ENCODE measurements around the gene ZNF865. TPM values are rescaled to one million over a fixed set of nuclear protein-coding genes. Genes with fewer than 3 reads are reported as not detected.

The ZNF865 gene
- total and polyA plus RNA-seq, 8 donors = 1.3 to 60.5 (median 6.6) TPM

DNA sequence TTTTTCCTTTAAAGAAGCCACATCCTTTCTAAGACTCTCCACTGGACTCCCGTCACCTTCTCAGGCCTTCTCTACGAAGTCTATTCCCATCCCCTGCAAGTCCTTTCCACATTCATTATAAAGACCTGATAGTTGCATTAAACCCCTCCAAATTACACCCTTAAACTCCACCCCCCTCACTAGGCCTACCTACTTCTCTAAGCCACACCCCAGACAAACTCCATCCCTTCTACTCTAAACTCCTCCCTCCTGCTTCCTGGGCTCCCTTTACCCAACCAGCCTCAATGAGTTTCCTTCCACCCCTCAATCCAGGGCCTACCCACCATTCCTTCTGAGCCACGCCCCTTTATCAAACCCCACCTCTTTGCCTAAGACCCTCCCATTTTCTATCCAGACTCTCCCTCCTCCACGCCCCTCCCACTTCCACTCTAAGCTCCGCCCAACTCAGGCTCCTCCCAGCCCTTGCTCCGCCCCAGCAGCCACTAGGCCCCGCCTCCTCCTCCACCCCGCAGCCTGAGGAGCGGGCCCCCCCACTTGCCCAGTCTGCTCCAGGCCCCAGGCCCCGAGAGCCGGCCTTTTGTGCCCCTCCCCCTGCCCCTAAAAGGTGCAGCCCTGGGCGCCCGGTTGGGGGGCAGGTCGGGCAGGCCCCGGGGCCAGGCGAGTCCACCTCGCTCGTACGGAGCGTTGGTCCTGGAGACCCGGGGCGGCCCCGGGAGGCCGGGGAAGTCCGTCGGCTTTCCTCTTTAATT is 6.6 kb upstream of the ZNF865 start:
- Histone ChIP-seq H3K9me3 (no peaks in the 10 kb centered on the region), H3K27me3 (no peaks in the 10 kb centered on the region), H3K27ac (peak overlapping the region; percentile 90 to 100 (median 99)), H3K4me1 (peaks cover 11 to 45% (median 35%) of the 10 kb centered on the region in 4 donors), H3K4me3 (peak overlapping the region; percentile 76 to 91 (median 81)), H3K36me3 (peaks cover 25 to 50% (median 46%) of the 10 kb centered on the region in 4 donors)
- intact Hi-C loops (cut with DNase I; ENCODE audit: low total_unique reads) = no loop called here
- WGBS, 5 donors = 6 to 9% (median 7%) methylated on average over 20 to 26 of the region's 26 CpGs
- no peak for TF ChIP-seq EP300 (IDR thresholded peaks at IDR 0.05)
- TF ChIP-seq POLR2AphosphoS5 (IDR thresholded peaks at IDR 0.05) = peak in 2 of 3 donors; percentile 26 to 39
- peak; percentile 95 to 97 for DNase-seq

DNA sequence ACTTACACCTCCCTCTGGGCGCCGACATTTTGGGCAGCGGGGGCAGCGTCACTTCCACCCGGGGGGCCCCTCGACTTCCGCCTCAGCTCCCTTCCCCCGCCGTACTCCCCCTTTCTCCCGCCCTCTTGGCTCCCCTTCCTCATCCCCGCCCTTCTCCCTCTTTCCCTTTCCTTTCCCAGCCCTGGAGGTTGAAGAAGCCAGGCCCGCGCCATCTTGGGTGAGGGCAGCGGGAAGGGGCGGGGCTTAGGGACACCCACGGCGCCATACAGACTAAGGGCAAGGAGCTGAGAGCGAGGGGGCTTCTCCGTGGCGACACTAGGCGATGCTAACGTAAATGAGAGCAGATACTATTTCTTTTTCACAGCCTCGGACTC is 6.0 kb upstream of the ZNF865 start, which contains the start of gene FIZ1:
Gene FIZ1, minus strand, starts transcription at position 50 of the 374 bp plus-strand sequence. CDS start 1,652 bp downstream, outside the sequence.
- H3K4me3 ChIP-seq = peak within 1 kb of the TSS; percentile 76 to 91 (median 81)
- no peaks in the 10 kb centered on the region for H3K9me3 ChIP-seq
- H3K27ac ChIP-seq = peak within 1 kb of the TSS; percentile 90 to 100 (median 99)
- TF ChIP-seq, protein P1, sequence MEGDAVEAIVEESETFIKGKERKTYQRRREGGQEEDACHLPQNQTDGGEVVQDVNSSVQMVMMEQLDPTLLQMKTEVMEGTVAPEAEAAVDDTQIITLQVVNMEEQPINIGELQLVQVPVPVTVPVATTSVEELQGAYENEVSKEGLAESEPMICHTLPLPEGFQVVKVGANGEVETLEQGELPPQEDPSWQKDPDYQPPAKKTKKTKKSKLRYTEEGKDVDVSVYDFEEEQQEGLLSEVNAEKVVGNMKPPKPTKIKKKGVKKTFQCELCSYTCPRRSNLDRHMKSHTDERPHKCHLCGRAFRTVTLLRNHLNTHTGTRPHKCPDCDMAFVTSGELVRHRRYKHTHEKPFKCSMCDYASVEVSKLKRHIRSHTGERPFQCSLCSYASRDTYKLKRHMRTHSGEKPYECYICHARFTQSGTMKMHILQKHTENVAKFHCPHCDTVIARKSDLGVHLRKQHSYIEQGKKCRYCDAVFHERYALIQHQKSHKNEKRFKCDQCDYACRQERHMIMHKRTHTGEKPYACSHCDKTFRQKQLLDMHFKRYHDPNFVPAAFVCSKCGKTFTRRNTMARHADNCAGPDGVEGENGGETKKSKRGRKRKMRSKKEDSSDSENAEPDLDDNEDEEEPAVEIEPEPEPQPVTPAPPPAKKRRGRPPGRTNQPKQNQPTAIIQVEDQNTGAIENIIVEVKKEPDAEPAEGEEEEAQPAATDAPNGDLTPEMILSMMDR (IDR thresholded peaks at IDR 0.05) = no peak
- TF ChIP-seq POLR2AphosphoS5 (IDR thresholded peaks at IDR 0.05) = peak; percentile 38 to 82 (median 51)
- 0 to 1% (median 1%) methylated on average over 22 to 23 of the region's 23 CpGs for WGBS, 5 donors
- H3K36me3 ChIP-seq = peaks cover 25 to 47% (median 43%) of the 10 kb centered on the region in 4 donors
- peak; percentile 99 to 100 for DNase-seq
- intact Hi-C loops (cut with DNase I; ENCODE audit: low total_unique reads) = no loop called here
- no peaks in the 10 kb centered on the region for H3K27me3 ChIP-seq
- peaks cover 16 to 50% (median 41%) of the 10 kb centered on the region in 4 donors for H3K4me1 ChIP-seq

DNA sequence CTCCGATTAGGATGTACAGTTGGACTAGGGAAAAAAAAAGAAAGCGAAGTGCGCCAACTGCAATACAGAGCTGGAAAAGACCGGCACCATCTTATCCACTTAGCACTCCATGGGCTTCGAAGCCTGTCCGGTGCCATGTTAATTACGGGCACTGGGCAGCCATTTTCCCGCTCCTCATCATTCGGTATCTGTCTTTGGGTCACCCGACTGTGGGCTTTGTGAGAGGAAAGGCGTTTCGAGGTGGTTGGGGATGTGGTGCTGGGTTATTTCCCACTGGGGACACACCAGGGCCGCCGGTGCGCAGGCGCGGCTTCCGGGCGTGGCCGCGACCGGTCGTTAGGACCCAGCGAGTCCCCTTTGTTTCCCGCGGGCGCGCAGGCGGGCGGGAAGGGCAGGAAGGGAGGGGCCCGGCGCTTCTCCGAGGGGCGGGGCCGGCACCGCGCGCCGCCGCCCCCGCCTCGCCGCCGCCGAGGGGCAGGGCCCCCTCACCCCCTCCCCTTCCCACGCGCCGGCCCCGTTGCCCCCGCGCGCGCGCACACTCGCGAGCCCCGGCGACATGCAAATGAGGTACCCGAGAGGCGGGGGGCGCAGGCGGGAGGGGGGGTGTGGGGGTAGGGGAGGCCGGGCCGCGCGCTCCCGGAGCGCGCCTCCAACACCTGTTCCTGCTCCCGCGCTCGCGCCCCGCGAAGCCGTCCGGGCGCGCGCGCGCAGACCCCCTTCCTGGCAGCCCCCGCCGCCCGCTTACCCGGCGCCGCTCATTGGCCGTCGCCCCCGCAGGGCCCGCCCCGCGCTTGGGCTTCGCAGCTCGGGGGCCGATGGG is 5.4 kb upstream of the ZNF865 start, which contains the start of gene ZNF524:
Gene ZNF524, plus strand, starts transcription at position 447 of the 820 bp plus-strand sequence. CDS start 1,825 bp downstream, outside the sequence.
- peak; percentile 82 to 96 for DNase-seq
- peak within 1 kb of the TSS; percentile 90 to 100 (median 99) for H3K27ac ChIP-seq
- H3K27me3 ChIP-seq = no peaks in the 10 kb centered on the region
- peak within 1 kb of the TSS; percentile 76 to 91 (median 81) for H3K4me3 ChIP-seq
- intact Hi-C loops (cut with DNase I; ENCODE audit: low total_unique reads) = no loop called here
- WGBS, 5 donors = 0 to 1% (median 0%) methylated on average over 37 to 97 of the region's 97 CpGs
- H3K9me3 ChIP-seq = no peaks in the 10 kb centered on the region
- H3K36me3 ChIP-seq = peaks cover 22 to 42% (median 38%) of the 10 kb centered on the region in 4 donors
- peaks cover 19 to 56% (median 47%) of the 10 kb centered on the region in 4 donors for H3K4me1 ChIP-seq
- TF ChIP-seq POLR2A (IDR thresholded peaks at IDR 0.05) = no peak
- peak in 1 of 3 donors; percentile 16 for TF ChIP-seq POLR2AphosphoS5 (IDR thresholded peaks at IDR 0.05)

DNA sequence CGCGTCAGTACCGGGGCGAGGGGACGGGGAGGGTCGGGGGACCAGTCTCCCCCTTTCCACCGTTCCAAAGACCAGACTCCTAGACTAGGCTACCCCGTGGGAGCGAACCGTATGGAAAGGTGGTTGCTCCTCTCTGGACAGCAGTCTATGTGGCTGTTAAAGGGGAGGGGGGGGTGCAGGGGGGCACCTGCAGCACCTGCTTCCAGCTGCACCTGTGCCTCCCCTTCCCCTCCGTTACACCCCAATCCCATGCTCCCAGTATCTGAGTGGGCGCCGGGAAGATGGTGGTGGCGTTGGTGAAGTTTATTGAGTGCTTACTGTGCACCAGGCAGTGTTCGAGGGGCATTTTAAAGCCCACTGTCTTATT is 4.8 kb upstream of the ZNF865 start:
- intact Hi-C loops (cut with DNase I; ENCODE audit: low total_unique reads) = no loop called here
- H3K4me3 ChIP-seq = peak overlapping the region; percentile 76 to 91 (median 81)
- 3 to 7% (median 4%) methylated on average over 5 to 15 of the region's 15 CpGs for WGBS, 5 donors
- no peak for DNase-seq
- no peaks in the 10 kb centered on the region for H3K27me3 ChIP-seq
- H3K36me3 ChIP-seq = peaks cover 18 to 36% (median 33%) of the 10 kb centered on the region in 4 donors
- no peaks in the 10 kb centered on the region for H3K9me3 ChIP-seq
- TF ChIP-seq, protein P1 (IDR thresholded peaks at IDR 0.05) = no peak
- TF ChIP-seq EP300 (IDR thresholded peaks at IDR 0.05) = no peak
- TF ChIP-seq POLR2AphosphoS5 (IDR thresholded peaks at IDR 0.05) = no peak
- no peak for TF ChIP-seq POLR2A (IDR thresholded peaks at IDR 0.05)
- H3K4me1 ChIP-seq = peaks cover 19 to 57% (median 48%) of the 10 kb centered on the region in 4 donors
- peak overlapping the region; percentile 90 to 100 (median 99) for H3K27ac ChIP-seq

DNA sequence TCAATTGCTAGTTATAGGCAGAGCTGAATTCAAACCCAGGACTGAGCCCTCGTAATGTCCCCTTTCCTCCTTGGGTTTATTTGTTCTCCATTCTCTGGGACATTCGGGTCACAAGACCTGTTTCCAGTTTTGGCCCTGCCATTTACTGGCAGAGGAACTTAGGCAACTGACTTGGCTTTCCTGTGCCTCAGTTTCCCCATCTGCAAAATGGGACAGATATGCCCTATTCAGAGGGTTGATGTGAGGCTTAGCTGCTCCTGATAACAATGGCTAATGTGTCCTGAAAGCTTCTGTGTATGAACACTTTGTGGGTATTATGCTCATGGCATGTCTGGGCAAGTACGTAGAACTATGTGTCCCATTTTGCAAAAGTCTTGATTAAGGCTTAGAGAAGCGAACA is 4.4 kb upstream of the ZNF865 start:
- no peak for TF ChIP-seq POLR2A (IDR thresholded peaks at IDR 0.05)
- no peak for TF ChIP-seq EP300 (IDR thresholded peaks at IDR 0.05)
- no peak for TF ChIP-seq POLR2AphosphoS5 (IDR thresholded peaks at IDR 0.05)
- TF ChIP-seq, protein P1 (IDR thresholded peaks at IDR 0.05) = no peak
- WGBS, 5 donors = 55 to 66% (median 63%) methylated on average over 4 of the region's 4 CpGs
- no peaks in the 10 kb centered on the region for H3K9me3 ChIP-seq

More for the DNA sequence above, 4.4 kb upstream of the ZNF865 start:
- H3K36me3 ChIP-seq = peaks cover 13 to 32% (median 28%) of the 10 kb centered on the region in 4 donors
- peak overlapping the region; percentile 90 to 100 (median 99) for H3K27ac ChIP-seq
- intact Hi-C loops (cut with DNase I; ENCODE audit: low total_unique reads) = no loop called here
- H3K27me3 ChIP-seq = no peaks in the 10 kb centered on the region
- H3K4me1 ChIP-seq = peaks cover 19 to 59% (median 50%) of the 10 kb centered on the region in 4 donors
- DNase-seq = peak in 1 of 2 donors; percentile 38
- H3K4me3 ChIP-seq = peak overlapping the region; percentile 76 to 91 (median 81)
